Fibroblast of mammary gland (primary cell): ENCODE data around the gene SMYD4.

Experiments
- DNase-seq: peaks from one replicate; pipeline ENCODE4 v3.0.0-alpha.2; 2010; ENCODE audit warnings: low read depth
- H3K4me3 ChIP-seq: 2 replicates; pipeline ENCODE4 v1.5.1; 2011; ENCODE audit warnings: low read depth, mild to moderate bottlenecking, low read length, moderate library complexity; ENCODE audit not compliant: control insufficient read depth
- CTCF ChIP-seq: conservative IDR thresholded peaks from 2 replicates; pipeline ENCODE4 v1.5.1; 2011; ENCODE audit warnings: low read depth, low read length, inconsistent platforms; ENCODE audit not compliant: control insufficient read depth, insufficient read depth

The SMYD4 gene

GRCh38 chr17:1731194-1731506 lies 98.6 kb downstream of the SMYD4 start:
- H3K4me3 ChIP-seq = no peak overlapping the region
- no peak for TF ChIP-seq CTCF
- no peak for DNase-seq

GRCh38 chr17:1730326-1731193 lies 99.1 kb downstream of the SMYD4 start:
- TF ChIP-seq CTCF = no peak
- peak; percentile 98 for DNase-seq
- H3K4me3 ChIP-seq = no peak overlapping the region

GRCh38 chr17:1729966-1730325 lies 99.8 kb downstream of the SMYD4 start:
- no peak for TF ChIP-seq CTCF
- no peak overlapping the region for H3K4me3 ChIP-seq
- DNase-seq = no peak
